ENCODE results near the gene TFE3. TPM values are rescaled to one million over a fixed set of nuclear protein-coding genes. Genes with fewer than 3 reads are reported as not detected.

Gene TFE3
- total RNA-seq, 6 donors from 2014 or later = 44.4 to 99.7 (median 72.3) TPM

DNA sequence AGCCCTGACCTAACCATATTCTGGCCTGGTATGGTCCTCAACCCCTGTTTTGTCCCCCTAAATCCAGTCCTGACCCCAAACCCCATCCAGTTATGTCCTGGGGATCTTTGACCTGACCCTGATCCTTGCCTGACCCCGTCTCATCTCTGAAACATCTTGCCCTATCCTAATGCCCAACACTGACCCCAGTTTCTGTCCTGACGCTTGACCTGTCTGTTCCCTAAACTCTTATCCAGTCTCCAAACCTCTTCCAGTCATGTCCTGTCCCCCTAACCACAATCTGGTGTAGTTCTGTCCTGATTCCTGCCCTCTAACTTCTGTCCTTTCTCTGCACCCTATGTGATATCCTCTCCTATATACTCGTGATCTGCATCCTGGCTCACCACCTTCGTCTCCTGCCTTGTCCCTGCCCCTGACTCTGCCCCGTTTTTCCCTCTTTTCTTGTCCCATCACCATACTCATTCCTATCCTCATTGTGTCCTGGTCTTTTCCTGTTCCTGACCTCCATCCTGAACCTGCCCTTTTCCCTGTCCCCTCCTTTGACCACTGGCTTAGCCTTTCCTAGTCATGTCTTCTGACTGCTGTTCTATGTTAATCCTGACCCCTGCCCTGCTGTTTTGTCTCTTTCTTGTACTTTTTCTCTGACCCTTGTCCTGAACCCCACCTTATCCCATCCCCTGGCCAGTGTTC is 11.1 kb upstream of the TFE3 start:
- Histone ChIP-seq H3K4me3 (peak overlapping the region; percentile 52 to 71 (median 61)), H3K36me3 (no peaks in the 10 kb centered on the region), H3K9me3 (peaks cover 0 to 3% (median 0%) of the 10 kb centered on the region in 4 donors), H3K27ac (peak overlapping the region; percentile 86 to 90 (median 86)), H3K27me3 (no peaks in the 10 kb centered on the region), H3K4me1 (no peaks in the 10 kb centered on the region)
- DNase-seq = no peak
- WGBS, 2 donors = 66 to 86% methylated on average over 5 of the region's 5 CpGs
- TF ChIP-seq EP300 (IDR thresholded peaks at IDR 0.05) = no peak
- TF ChIP-seq, protein P1, sequence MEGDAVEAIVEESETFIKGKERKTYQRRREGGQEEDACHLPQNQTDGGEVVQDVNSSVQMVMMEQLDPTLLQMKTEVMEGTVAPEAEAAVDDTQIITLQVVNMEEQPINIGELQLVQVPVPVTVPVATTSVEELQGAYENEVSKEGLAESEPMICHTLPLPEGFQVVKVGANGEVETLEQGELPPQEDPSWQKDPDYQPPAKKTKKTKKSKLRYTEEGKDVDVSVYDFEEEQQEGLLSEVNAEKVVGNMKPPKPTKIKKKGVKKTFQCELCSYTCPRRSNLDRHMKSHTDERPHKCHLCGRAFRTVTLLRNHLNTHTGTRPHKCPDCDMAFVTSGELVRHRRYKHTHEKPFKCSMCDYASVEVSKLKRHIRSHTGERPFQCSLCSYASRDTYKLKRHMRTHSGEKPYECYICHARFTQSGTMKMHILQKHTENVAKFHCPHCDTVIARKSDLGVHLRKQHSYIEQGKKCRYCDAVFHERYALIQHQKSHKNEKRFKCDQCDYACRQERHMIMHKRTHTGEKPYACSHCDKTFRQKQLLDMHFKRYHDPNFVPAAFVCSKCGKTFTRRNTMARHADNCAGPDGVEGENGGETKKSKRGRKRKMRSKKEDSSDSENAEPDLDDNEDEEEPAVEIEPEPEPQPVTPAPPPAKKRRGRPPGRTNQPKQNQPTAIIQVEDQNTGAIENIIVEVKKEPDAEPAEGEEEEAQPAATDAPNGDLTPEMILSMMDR (IDR thresholded peaks at IDR 0.05) = no peak
- no peak for TF ChIP-seq POLR2A (IDR thresholded peaks at IDR 0.05)
- TF ChIP-seq POLR2AphosphoS5 (IDR thresholded peaks at IDR 0.05) = no peak
- ATAC-seq (ENCODE audit: low FRiP score in 2 of 2) = no peak

DNA sequence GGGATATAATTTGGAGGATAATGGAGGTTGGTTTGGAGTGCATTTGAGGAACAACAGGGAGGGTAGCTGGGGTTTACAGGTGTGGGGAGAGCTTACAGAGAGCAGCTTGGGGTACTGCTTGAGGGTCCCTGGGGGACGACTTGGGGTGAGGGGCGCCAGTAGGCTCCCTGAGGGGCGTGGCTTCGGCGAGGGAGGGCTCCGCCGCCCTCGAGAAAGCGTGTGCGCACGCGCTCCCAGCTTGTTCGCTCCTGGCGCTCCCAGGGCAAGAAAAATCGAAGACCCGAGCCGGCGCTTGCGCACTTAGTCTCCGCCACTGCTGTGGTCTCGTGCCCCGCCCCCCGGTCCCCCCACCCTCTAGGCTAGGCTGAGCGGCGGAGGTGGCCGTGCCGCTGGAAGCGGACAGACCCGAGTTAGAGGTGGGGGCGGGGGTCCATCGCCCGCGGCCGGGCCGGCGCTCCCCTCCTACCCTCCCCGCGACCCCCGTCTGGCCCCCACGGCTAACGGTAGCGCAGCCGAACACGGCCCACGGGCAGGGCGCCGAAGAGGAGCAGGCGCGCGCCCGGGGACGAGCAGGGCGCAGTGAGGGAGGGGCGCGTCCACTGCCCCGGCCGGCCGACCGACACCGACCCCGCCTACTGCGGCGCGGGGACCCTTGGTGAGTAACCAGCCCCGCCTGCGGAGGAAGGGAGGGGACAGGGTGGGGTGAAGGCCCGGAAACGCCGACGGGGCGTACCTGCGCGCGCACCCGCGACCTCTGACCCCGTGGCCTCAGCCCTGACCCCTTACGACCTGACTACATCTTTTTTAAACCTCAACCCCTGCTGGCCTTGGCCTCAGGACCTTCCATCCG is 10.3 kb upstream of the TFE3 start:
- no peaks in the 10 kb centered on the region for H3K36me3 ChIP-seq
- 5 to 40% methylated on average over 5 to 48 of the region's 79 CpGs for WGBS, 2 donors
- H3K9me3 ChIP-seq = peaks cover 0 to 3% (median 0%) of the 10 kb centered on the region in 4 donors
- ATAC-seq (ENCODE audit: low FRiP score in 2 of 2) (peak; percentile 72 to 95), DNase-seq (peak; percentile 56 to 94)
- TF ChIP-seq POLR2A (IDR thresholded peaks at IDR 0.05) (peak in 1 of 4 donors; percentile 39), EP300 (IDR thresholded peaks at IDR 0.05) (no peak), POLR2AphosphoS5 (IDR thresholded peaks at IDR 0.05) (peak; percentile 28 to 63)
- TF ChIP-seq, protein P1 (IDR thresholded peaks at IDR 0.05) = no peak
- peak overlapping the region; percentile 52 to 71 (median 61) for H3K4me3 ChIP-seq
- H3K4me1 ChIP-seq = no peaks in the 10 kb centered on the region
- no peaks in the 10 kb centered on the region for H3K27me3 ChIP-seq
- H3K27ac ChIP-seq = peak overlapping the region; percentile 86 to 90 (median 86)

DNA sequence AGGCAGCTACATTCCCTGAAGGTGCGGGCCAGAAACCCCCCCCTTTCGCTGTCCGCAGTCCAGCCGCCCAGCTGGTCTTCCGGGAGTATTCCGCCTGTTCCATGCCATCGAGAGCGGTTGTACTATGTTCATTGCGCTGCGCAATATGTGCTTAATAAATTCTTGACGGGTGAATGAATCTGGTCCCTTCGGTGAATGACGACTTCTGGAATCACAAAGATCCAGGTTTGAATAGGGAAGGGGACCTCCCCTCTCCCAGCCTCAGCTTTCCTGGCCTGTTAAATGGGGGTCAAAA is 777 bp upstream of the TFE3 start:
- TF ChIP-seq POLR2AphosphoS5 (IDR thresholded peaks at IDR 0.05) = no peak
- TF ChIP-seq, protein P1 (IDR thresholded peaks at IDR 0.05) = peak in 2 of 6 experiments; percentile 2
- no peak for TF ChIP-seq POLR2A (IDR thresholded peaks at IDR 0.05)
- TF ChIP-seq EP300 (IDR thresholded peaks at IDR 0.05) = no peak
- 0 to 38% methylated on average over 2 to 13 of the region's 13 CpGs for WGBS, 2 donors
- Histone ChIP-seq H3K36me3 (peaks cover 0 to 5% (median 2%) of the 10 kb centered on the region in 4 donors), H3K4me1 (peaks cover 11 to 20% (median 15%) of the 10 kb centered on the region in 4 donors), H3K9me3 (peaks cover 0 to 5% (median 0%) of the 10 kb centered on the region in 4 donors), H3K27me3 (no peaks in the 10 kb centered on the region), H3K27ac (peak overlapping the region; percentile 62 to 83 (median 76)), H3K4me3 (peak overlapping the region in 3 of 4 donors; percentile 4 to 29 (median 25))
- ATAC-seq (ENCODE audit: low FRiP score in 2 of 2) (no peak), DNase-seq (no peak)

DNA sequence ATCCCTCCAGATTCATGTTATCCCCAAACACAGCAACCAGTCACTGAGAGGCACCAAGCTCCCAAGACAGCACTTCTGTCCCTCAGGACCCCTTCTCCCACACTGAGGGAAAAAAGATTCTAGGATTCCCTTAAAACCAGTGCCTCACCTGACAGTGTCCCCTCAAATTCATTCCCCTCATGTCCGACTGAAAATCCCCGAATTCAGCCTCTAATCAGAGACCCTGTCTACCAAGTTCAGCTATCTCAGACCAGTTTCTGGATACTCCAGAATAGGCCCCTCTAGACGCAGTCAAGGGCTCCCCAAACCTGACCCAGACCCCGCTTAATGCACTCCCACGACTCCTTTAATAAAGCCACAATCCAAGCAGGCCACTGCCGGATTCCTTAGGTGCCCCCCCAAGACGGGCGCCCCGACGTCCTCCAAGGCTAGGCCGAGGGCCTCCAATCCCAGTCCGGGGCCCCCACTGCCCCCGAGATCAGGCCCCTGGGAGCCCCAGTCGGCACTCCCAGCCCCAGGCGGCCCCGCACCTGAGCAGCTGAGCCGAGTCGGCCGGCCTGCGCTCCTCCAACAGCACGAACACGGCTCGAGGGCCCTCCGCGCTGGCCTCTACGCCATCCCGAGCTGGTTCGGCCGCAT is 457 bp downstream of the TFE3 start:
- peak overlapping the region; percentile 17 to 78 (median 68) for H3K4me3 ChIP-seq
- no peak for TF ChIP-seq EP300 (IDR thresholded peaks at IDR 0.05)
- TF ChIP-seq, protein P1 (IDR thresholded peaks at IDR 0.05) = no peak
- TF ChIP-seq POLR2A (IDR thresholded peaks at IDR 0.05) = no peak
- TF ChIP-seq POLR2AphosphoS5 (IDR thresholded peaks at IDR 0.05) = no peak
- H3K27me3 ChIP-seq = no peaks in the 10 kb centered on the region
- peaks cover 3 to 17% (median 11%) of the 10 kb centered on the region in 4 donors for H3K36me3 ChIP-seq
- 22% methylated on average over 12 of the region's 29 CpGs; no CpG with 5 or more reads in 1 of the 2 donors for WGBS, 2 donors
- peaks cover 11 to 24% (median 16%) of the 10 kb centered on the region in 4 donors for H3K4me1 ChIP-seq
- peaks cover 0 to 5% (median 0%) of the 10 kb centered on the region in 4 donors for H3K9me3 ChIP-seq
- DNase-seq (no peak), ATAC-seq (ENCODE audit: low FRiP score in 2 of 2) (peak in 1 of 2 donors; percentile 2)
- H3K27ac ChIP-seq = peak overlapping the region; percentile 96 to 99 (median 98)

All from upper lobe of left lung (tissue), 6 donors.